Dermis blood vessel endothelial cell (primary cell): ENCODE measurements around the gene UBE2Q1. TPM values are rescaled to one million over a fixed set of nuclear protein-coding genes. Genes with fewer than 3 reads are reported as not detected.
A peak's percentile ranks its signal among the peaks of the same experiment; 100 is the strongest.

Source experiments
- DNase-seq: peaks from one replicate; pipeline ENCODE4 v3.0.0; 2010
- total RNA-seq: library from RNA; depleted of rRNA; stranded (reverse); fragments of >200 nt; gene quantifications from 2 replicates; pipeline ENCODE4 v1.2.3, GENCODE V29; 2014

The UBE2Q1 gene
- total RNA-seq, 1 donor from 2014 or later: 41.7 TPM

GRCh38 chr1:154577346-154578057, 19.0 kb upstream of the UBE2Q1 start:
- DNase-seq: no peak

DNA sequence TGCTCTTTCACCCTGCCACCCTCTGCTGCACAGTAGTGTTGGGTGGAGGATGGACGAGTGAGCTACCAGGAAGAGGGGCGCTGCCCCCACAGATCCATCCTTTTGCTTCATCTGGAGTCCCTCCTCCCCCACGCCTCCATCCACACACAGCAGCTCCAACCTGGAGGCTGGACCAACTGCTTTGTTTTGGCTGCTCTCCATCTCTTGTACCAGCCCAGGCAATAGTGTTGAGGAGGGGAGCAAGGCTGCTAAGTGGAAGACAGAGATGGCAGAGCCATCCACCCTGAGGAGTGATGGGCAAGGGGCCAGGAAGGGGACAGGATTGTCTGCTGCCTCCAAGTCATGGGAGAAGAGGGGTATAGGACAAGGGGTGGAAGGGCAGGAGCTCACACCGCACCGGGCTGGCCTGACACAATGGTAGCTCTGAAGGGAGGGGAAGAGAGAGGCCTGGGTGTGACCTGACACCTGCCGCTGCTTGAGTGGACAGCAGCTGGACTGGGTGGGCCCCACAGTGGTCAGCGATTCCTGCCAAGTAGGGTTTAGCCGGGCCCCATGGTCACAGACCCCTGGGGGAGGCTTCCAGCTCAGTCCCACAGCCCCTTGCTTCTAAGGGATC, 17.6 kb upstream of the UBE2Q1 start:
- DNase-seq: no peak

- no peak for DNase-seq
Measured at GRCh38 chr1:154575147-154575927, 16.9 kb upstream of the UBE2Q1 start.

DNA sequence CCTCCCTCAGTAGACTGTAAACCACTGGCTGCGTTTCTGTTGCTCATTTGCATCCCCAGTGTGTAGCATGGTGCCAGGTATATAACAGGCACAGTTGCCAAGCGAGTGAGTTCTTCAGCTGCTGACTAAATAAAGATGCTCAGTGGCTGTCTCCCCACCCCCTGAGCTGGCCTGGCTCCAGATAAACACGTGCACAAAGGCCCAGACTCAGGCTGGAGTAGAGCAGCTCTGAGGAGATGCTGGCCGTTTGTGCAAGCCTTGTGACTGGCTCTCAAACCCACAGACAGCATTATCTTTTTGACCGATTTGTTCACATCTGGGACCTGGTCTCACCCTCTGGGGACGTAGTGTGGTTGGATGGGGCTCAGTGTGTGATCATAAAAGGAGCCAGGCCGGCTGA, 16.3 kb upstream of the UBE2Q1 start:
- no peak for DNase-seq

DNA sequence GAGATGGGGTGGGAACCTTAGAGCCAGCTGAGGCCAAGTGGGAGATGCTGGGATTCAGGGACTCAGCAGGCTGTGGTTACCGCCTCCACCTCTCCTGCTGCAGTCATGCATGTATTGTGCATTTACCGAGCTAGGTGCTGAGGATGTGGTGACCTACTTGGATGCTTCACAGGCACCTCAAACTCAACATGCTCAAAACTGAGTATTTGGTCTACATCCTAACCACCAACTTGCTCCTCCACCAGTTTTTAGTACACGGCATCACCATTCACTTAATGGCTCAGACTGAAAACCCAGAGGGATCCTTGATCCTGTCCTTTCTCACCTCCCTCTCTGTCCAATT, 14.7 kb upstream of the UBE2Q1 start:
- no peak for DNase-seq

GRCh38 chr1:154572468-154573167, 14.2 kb upstream of the UBE2Q1 start:
- DNase-seq: no peak

- no peak for DNase-seq
Measured at GRCh38 chr1:154571964-154572288, 13.5 kb upstream of the UBE2Q1 start.

GRCh38 chr1:154571244-154571963, 12.9 kb upstream of the UBE2Q1 start:
- no peak for DNase-seq

- no peak for DNase-seq
Measured at GRCh38 chr1:154568157-154568815, 9.8 kb upstream of the UBE2Q1 start.

GRCh38 chr1:154567386-154568156, 9.1 kb upstream of the UBE2Q1 start, which contains the start of gene CHRNB2:
TSS of gene CHRNB2 (plus strand) at chr1:154567778. CDS start at chr1:154568045, 267 bp downstream.
- peak; percentile 65 for DNase-seq

DNA sequence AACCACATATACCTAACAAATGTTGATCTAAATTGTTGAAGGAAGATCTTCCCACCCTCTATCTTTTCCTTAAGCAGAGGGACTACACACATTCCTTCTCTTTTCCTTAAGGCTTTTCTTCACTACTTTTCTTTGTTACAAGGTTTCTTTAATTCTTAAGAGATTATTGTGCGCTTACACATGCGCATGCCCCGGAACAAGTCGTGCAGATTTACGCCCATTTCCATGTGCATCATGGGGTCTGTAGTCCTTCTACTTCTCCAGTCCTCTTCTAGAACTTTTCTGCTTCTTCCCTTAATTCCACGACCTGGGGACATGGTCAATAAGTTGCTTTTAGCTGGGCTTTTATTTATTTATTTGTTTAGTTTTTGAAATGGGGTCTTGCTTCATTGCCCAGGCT, 7.4 kb upstream of the UBE2Q1 start:
- DNase-seq: no peak

- peak; percentile 97 for DNase-seq
Measured at GRCh38 chr1:154559466-154560044, 1.1 kb upstream of the UBE2Q1 start.

DNA sequence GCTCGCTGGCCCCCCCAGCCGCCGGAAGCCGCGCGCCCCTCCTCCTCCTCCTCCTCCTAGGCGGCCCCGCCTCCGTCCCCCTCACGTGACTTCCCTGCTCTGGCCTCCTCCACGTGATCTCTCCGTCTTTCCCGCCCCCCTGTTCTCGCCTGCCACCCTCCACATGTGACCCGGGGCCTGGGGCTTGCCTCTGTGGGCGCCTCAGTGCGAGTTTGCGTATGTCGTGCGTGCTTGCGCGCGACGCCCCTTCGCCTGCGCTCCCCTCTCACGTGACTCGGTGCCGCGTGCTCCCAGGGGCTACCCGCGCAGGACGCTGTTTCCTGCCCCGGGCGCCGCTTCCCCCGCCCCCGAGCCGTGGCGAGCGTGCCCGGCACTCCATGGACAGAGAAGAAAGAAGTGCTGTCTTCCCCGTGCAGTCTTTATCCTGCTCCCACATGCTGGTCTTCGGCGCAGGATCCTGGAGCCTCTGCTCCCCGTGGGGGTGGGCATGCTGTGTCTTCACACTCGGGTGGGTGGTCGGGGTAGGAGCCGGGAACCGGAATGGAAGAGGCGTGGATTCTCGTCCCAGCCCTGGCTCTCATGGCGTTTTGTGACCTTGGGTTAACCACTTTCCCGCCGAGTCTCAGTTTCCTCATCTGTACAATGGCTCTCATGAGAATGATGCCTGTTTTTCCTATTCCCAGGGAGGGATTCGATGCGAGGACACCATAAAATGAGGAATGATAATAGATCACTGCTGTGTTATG, 431 bp upstream of the UBE2Q1 start:
- DNase-seq: peak; percentile 99

DNA sequence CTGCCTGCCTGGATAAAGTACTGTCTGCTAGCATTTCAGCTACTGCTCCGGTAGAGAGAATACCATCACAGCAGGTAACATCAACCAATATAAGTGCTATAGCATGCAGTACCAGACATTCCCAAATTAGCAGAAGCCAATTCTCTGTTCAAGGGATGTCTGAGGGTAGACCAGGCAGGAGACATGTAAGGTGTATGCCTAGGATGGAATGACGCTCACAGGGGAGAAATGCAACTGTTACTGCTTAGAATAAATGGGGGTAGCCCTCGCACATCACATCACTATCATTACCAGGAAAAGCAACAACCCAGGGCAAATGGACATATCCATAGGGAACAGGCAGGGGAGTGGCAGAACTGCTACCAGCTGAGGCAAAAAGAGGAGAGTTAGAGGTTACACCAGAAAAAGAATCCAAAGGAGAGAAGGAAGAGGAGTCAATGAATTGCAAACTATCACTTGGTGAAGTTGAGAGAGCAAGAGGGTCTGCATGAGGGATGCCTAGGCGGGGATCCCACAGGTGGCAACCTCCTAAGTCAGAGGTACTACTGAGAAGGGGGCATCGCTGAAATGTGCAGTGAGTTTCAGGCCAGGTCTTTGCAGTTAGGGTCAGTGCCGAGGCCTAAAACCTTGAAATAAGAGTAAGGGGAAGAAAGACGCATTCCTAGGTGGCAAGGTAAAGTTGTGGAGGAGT, 1.1 kb downstream of the UBE2Q1 start:
- DNase-seq: peak; percentile 15

- peak; percentile 53 for DNase-seq
Measured at GRCh38 chr1:154556422-154556821, 2.0 kb downstream of the UBE2Q1 start.

DNA sequence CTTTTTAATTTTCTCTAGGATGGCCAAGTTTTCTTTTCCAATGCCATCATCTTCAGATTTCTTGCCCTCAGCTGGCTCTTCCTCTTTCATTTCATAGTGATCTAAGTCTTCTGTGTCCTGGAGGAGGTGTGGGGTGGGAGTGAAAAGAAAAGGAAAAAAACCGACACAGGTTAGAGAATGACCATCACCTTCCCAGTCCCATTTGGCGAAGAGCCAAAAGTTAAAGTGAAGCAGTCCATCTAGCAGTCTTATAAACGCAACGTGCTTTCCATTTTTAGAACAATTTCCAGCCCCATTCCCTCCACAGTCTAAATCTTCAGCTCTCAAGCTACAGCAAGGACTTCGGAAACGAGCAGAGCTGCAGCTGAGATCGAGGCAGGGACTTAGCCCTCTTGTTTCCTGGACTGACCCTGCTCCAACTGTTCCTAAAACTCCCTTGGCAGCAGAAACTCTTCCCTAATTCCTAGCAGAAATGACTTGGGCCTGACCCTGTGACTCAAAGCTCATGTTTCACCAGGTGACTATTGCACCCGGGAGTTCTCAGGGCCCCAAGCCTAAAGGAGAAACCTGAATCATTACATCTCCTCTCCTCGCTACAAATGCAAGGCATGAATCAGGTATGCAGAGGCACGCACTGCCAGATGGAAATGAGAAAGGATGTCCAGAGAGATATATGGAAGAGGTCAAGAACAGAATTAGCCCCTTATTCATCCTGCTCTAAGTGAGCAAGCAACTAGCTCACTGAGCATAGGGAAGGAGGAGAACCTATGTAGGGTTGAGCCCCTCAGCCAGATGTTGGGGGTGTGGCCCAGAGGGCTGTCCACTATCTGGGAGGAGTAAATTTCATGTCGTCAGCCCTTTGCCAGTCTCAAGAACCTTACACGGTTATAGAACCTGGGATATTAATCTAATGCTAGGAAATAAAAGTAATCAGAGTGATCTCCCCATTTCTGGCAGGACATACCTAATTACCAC, 5.1 kb downstream of the UBE2Q1 start:
- no peak for DNase-seq

DNA sequence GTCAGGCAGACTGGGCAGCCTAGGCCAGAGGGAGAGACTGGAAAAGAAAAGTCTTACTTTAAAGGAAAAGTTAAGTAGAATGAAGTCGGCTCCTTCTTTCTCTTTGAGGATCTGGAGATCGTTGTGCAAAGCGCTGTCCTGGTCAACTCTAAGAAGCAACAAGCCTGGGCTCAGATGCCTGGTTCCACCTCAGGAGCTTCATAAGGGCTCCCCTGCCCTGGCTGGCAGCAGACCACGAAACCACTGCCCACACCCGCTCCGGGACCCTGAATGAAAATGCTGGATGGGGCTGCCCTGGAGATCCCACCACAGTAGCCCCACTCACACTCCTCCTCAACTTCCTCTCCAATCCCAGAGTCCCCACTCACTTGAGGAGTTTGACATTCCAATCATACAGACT, 6.4 kb downstream of the UBE2Q1 start:
- DNase-seq: no peak

- no peak for DNase-seq
Measured at GRCh38 chr1:154551474-154551873, 7.0 kb downstream of the UBE2Q1 start.
